Measurements from ENCODE around the gene ENDOU.

GRCh38 chr12:47715877-47716548 lies 9.3 kb downstream of the ENDOU start:
- no peak for TF ChIP-seq YY1 (IDR thresholded peaks at IDR 0.05; ENCODE audit: low read depth)
- no peak for TF ChIP-seq CTCF (IDR thresholded peaks at IDR 0.05)
- no peak for TF ChIP-seq FOSL2 (IDR thresholded peaks at IDR 0.05; ENCODE audit: borderline replicate concordance, low read depth)
- TF ChIP-seq POLR2AphosphoS5 (IDR thresholded peaks at IDR 0.05; ENCODE audit: low read depth, low read length) = no peak
- TF ChIP-seq REST (IDR thresholded peaks at IDR 0.05; ENCODE audit: low read depth, low read length) = no peak
- no peak for TF ChIP-seq MAX (IDR thresholded peaks at IDR 0.05; ENCODE audit: low read depth)
- no peak for TF ChIP-seq FOXM1 (IDR thresholded peaks at IDR 0.05; ENCODE audit: low read depth)
- TF ChIP-seq PBX3 (IDR thresholded peaks at IDR 0.05) = no peak
